ENCODE results near the gene TFDP3.

Gene TFDP3

DNA sequence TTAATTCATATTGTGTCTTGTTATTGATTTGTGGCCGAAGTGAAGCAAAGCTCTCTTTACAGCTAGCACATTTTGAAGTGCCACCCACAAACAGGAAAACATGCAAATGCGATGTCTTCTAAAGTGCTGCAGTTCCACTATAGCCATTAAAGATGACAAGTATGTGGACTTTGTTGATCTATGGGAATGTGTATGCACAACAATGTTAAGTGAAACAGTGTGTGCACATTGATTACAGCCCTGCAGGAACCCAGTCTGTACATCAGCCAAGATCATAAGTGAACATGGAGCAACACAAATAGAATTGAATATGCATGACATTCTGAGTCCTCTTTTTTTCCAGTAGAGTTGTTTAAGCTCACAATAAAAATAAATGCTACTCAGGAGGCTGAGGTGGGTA lies 43.0 kb downstream of the TFDP3 start:
- TF ChIP-seq EZH2phosphoT487 (IDR thresholded peaks at IDR 0.05; ENCODE audit: borderline replicate concordance, low read length) (no peak), CTCF (IDR thresholded peaks at IDR 0.05; ENCODE audit: low read depth, low read length, poor library complexity, severe bottlenecking) (no peak)
- Histone ChIP-seq H4K20me1 (ENCODE audit: control insufficient read depth, insufficient read depth, low read depth, low read length) (no peaks in the 10 kb centered on the region), H3K4me3 (ENCODE audit: low read length) (no peak overlapping the region), H3K36me3 (ENCODE audit: control insufficient read depth, low read length) (no peaks in the 10 kb centered on the region), H3K4me1 (ENCODE audit: control insufficient read depth, low read length) (peaks cover 5% of the 10 kb centered on the region; the same call in 1 of the 2 replicates), H3K9me2 (replicated peaks; ENCODE audit: control insufficient read depth, low read length) (no peaks in the 10 kb centered on the region), H3K27me3 (ENCODE audit: control insufficient read depth, low read length) (no peaks in the 10 kb centered on the region), H3K79me2 (ENCODE audit: control insufficient read depth, low read length) (no peaks in the 10 kb centered on the region), H3K27ac (ENCODE audit: low read depth, low read length) (no peak overlapping the region), H3K9me3 (ENCODE audit: control insufficient read depth, insufficient read depth, low read length) (no peaks in the 10 kb centered on the region), H3K4me2 (ENCODE audit: low read length) (no peak overlapping the region), H3F3A (ENCODE audit: control insufficient read depth, insufficient read depth) (no peaks in the 10 kb centered on the region)

DNA sequence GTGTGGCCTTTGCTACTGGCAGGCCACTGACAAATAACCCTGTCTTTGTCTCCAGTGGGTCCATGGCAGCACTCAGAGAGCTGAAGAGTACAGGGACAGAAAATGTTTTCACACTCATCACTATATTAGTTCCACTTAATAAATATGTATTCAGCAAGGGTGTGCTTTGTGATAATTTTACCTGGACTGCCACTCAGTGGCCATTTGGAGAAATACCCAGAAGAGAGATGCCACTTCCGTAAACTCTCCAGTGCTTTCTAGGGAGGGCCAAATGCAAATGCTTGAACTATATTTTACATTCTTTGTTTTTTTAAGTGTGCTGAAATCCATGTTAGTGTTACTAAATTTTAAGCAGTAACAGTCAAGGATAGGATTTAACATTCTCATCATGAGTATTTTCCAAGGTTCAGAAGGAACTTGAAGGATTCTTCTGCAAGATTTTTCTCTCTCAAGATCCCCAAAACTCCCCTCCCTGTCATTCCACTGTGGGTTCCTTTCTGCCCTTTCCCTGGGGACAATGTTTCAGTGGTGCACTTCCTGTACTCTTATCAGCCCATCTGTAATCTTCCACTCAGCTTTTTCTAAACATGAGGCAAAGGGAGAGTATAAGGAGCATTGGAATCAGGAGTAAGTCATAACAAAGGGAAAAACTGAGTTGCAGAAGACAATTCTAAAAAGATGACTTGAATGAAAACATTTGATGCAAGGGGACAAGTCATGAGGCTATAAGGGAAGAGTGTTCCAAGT lies 46.0 kb downstream of the TFDP3 start:
- Histone ChIP-seq H3F3A (ENCODE audit: control insufficient read depth, insufficient read depth) (no peaks in the 10 kb centered on the region), H3K9me3 (ENCODE audit: control insufficient read depth, insufficient read depth, low read length) (no peaks in the 10 kb centered on the region), H3K27ac (ENCODE audit: low read depth, low read length) (no peak overlapping the region), H3K9me2 (replicated peaks; ENCODE audit: control insufficient read depth, low read length) (no peaks in the 10 kb centered on the region), H3K36me3 (ENCODE audit: control insufficient read depth, low read length) (no peaks in the 10 kb centered on the region), H3K27me3 (ENCODE audit: control insufficient read depth, low read length) (no peaks in the 10 kb centered on the region), H3K4me2 (ENCODE audit: low read length) (no peak overlapping the region), H4K20me1 (ENCODE audit: control insufficient read depth, insufficient read depth, low read depth, low read length) (no peaks in the 10 kb centered on the region), H3K4me1 (ENCODE audit: control insufficient read depth, low read length) (peaks cover 5% of the 10 kb centered on the region; the same call in 1 of the 2 replicates), H3K4me3 (ENCODE audit: low read length) (no peak overlapping the region), H3K79me2 (ENCODE audit: control insufficient read depth, low read length) (no peaks in the 10 kb centered on the region)
- TF ChIP-seq EZH2phosphoT487 (IDR thresholded peaks at IDR 0.05; ENCODE audit: borderline replicate concordance, low read length) (no peak), CTCF (IDR thresholded peaks at IDR 0.05; ENCODE audit: low read depth, low read length, poor library complexity, severe bottlenecking) (peak; percentile 54)

Data from DOHH2 (cell line).